OCI-LY3 (cell line): ENCODE data around the gene NOC4L.

Experiments
- CTCF ChIP-seq: fragments of 200-600, 300-600 bp; sonication (generic); IDR thresholded peaks from 2 replicates; pipeline ENCODE4 v1.5.1; 2014; ENCODE audit warnings: antibody characterized with exemption, low read length, low read depth
- EZH2phosphoT487 ChIP-seq: fragments of 200-600 bp; shearing (Covaris generic); IDR thresholded peaks from 2 replicates; pipeline ENCODE4 v1.6.1; 2018; ENCODE audit warnings: antibody characterized with exemption, mixed run types, low read depth

- TF ChIP-seq CTCF = no peak
- TF ChIP-seq EZH2phosphoT487 = no peak
Measured at GRCh38 chr12:132194556-132194955, 50.3 kb downstream of the NOC4L start.
